ENCODE measurements around the gene CCDC154. TPM values are rescaled to one million over a fixed set of nuclear protein-coding genes. Genes with fewer than 3 reads are reported as not detected.

Gene CCDC154
- polyA plus RNA-seq, 1 experiment: 0.02 TPM

- Histone ChIP-seq H3K27me3 (ENCODE audit: control insufficient read depth, insufficient read depth, low read length) (no peaks in the 10 kb centered on the region), H3K4me3 (ENCODE audit: low read depth, low read length) (no peak overlapping the region), H3K27ac (ENCODE audit: low read depth, low read length) (no peak overlapping the region), H3K9me3 (ENCODE audit: control insufficient read depth, insufficient read depth, low read length) (no peaks in the 10 kb centered on the region)
- ChIA-PET CTCF (no interaction called here), POLR2A (no interaction called here)
- DNase-seq (ENCODE audit: low read depth, low spot score): no peak
- TF ChIP-seq CTCF (IDR thresholded peaks at IDR 0.05; ENCODE audit: low read depth, low read length): no peak
These were observed 11.7 kb downstream of the CCDC154 start for GRCh38 chr16:1432388-1433262.

GRCh38 chr16:1431497-1432270, 12.7 kb downstream of the CCDC154 start:
- no peak overlapping the region for H3K4me3 ChIP-seq (ENCODE audit: low read depth, low read length)
- no peak for TF ChIP-seq CTCF (IDR thresholded peaks at IDR 0.05; ENCODE audit: low read depth, low read length)
- no peak overlapping the region for H3K27ac ChIP-seq (ENCODE audit: low read depth, low read length)
- DNase-seq (ENCODE audit: low read depth, low spot score): no peak
- H3K9me3 ChIP-seq (ENCODE audit: control insufficient read depth, insufficient read depth, low read length): no peaks in the 10 kb centered on the region
- no peaks in the 10 kb centered on the region for H3K27me3 ChIP-seq (ENCODE audit: control insufficient read depth, insufficient read depth, low read length)
- ChIA-PET CTCF (no interaction called here), POLR2A (no interaction called here)

GRCh38 chr16:1430759-1431496, 13.4 kb downstream of the CCDC154 start, which contains the start of gene PERCC1:
PERCC1 (plus strand) TSS chr16:1431078; CDS start chr16:1432594, 1,516 bp downstream.
- ChIA-PET POLR2A (no interaction called here), CTCF (no interaction called here)
- Histone ChIP-seq H3K27me3 (ENCODE audit: control insufficient read depth, insufficient read depth, low read length) (no peaks in the 10 kb centered on the region), H3K9me3 (ENCODE audit: control insufficient read depth, insufficient read depth, low read length) (no peaks in the 10 kb centered on the region), H3K27ac (ENCODE audit: low read depth, low read length) (no peak within 1 kb of the TSS), H3K4me3 (ENCODE audit: low read depth, low read length) (no peak within 1 kb of the TSS)
- DNase-seq (ENCODE audit: low read depth, low spot score): no peak
- no peak for TF ChIP-seq CTCF (IDR thresholded peaks at IDR 0.05; ENCODE audit: low read depth, low read length)

GRCh38 chr16:1430214-1430758, 14.1 kb downstream of the CCDC154 start:
- Histone ChIP-seq H3K9me3 (ENCODE audit: control insufficient read depth, insufficient read depth, low read length) (no peaks in the 10 kb centered on the region), H3K27ac (ENCODE audit: low read depth, low read length) (no peak overlapping the region), H3K4me3 (ENCODE audit: low read depth, low read length) (no peak overlapping the region), H3K27me3 (ENCODE audit: control insufficient read depth, insufficient read depth, low read length) (no peaks in the 10 kb centered on the region)
- no peak for TF ChIP-seq CTCF (IDR thresholded peaks at IDR 0.05; ENCODE audit: low read depth, low read length)
- no peak for DNase-seq (ENCODE audit: low read depth, low spot score)
- POLR2A ChIA-PET: no interaction called here
- CTCF ChIA-PET: no interaction called here

Measured in AG04450 (cell line).